Activated gamma-delta T cell treated with anti-CD3 and anti-CD28 coated beads, Interleukin-2, amount 50 U/mL, for 16 hours (primary cell): Measurements from ENCODE around the gene WDR55.
"Not testable (repeated sequence)": the region's sequence is repeated elsewhere in the genome, so short reads cannot be mapped to it uniquely, and the experiment has no call there.

ENCODE experiments used
- DNase-seq: peaks from one replicate; pipeline ENCODE4 v3.0.0-alpha.2; 2020; ENCODE audit warnings: low read depth

WDR55 gene

GRCh38 chr5:140647042-140647419 lies 17.7 kb upstream of the WDR55 start:
- DNase-seq, result no peak

GRCh38 chr5:140658870-140659269 lies 5.8 kb upstream of the WDR55 start:
- no peak for DNase-seq

GRCh38 chr5:140660371-140660770 lies 4.3 kb upstream of the WDR55 start:
- DNase-seq, result not testable (repeated sequence)

- DNase-seq, result no peak
Measured at GRCh38 chr5:140664030-140664358, 710 bp upstream of the WDR55 start.

- DNase-seq, result not testable (repeated sequence)
Measured at GRCh38 chr5:140671035-140671434, 6.3 kb downstream of the WDR55 start.

- no peak for DNase-seq
Measured at GRCh38 chr5:140671472-140672125, 6.9 kb downstream of the WDR55 start.

- no peak for DNase-seq
Measured at GRCh38 chr5:140672455-140673186, 7.9 kb downstream of the WDR55 start.

GRCh38 chr5:140673187-140673976 lies 8.7 kb downstream of the WDR55 start, which contains the start of gene DND1:
Gene DND1, minus strand, starts transcription at chr5:140673576. Its CDS starts 34 bp downstream, at chr5:140673542.
- no peak for DNase-seq

- no peak for DNase-seq
Measured at GRCh38 chr5:140674211-140674610, 9.5 kb downstream of the WDR55 start.

- no peak for DNase-seq
Measured at GRCh38 chr5:140674629-140675028, 9.9 kb downstream of the WDR55 start.

- DNase-seq, result no peak
Measured at GRCh38 chr5:140677947-140678346, 13.2 kb downstream of the WDR55 start.

- DNase-seq, result no peak
Measured at GRCh38 chr5:140678993-140679392, 14.3 kb downstream of the WDR55 start.

GRCh38 chr5:140690376-140690932 lies 25.8 kb downstream of the WDR55 start:
- no peak for DNase-seq

- DNase-seq, result peak; percentile 76
Measured at GRCh38 chr5:140690941-140691924, 26.5 kb downstream of the WDR55 start, which contains the start of the genes HARS1 and HARS2. Gene HARS1, minus strand, starts transcription at chr5:140691370. Its CDS starts 66 bp downstream, at chr5:140691304. Gene HARS2, plus strand, starts transcription at chr5:140691455. Its CDS starts 194 bp downstream, at chr5:140691649.

- DNase-seq, result no peak
Measured at GRCh38 chr5:140694276-140694675, 29.6 kb downstream of the WDR55 start.

GRCh38 chr5:140696891-140697492 lies 32.3 kb downstream of the WDR55 start:
- DNase-seq, result no peak

GRCh38 chr5:140700177-140701144 lies 35.8 kb downstream of the WDR55 start, which contains the start of gene ZMAT2:
Gene ZMAT2, plus strand, starts transcription at chr5:140700447. Its CDS starts 14 bp downstream, at chr5:140700461.
- DNase-seq, result peak; percentile 86

- no peak for DNase-seq
Measured at GRCh38 chr5:140707812-140708211, 43.1 kb downstream of the WDR55 start.

- not testable (repeated sequence) for DNase-seq
Measured at GRCh38 chr5:140708787-140709186, 44.1 kb downstream of the WDR55 start.
